Measurements from ENCODE around the gene ARAP1. TPM values are rescaled to one million over a fixed set of nuclear protein-coding genes. Genes with fewer than 3 reads are reported as not detected.
A peak's percentile ranks its signal among the peaks of the same experiment; 100 is the strongest.

The ARAP1 gene
- total and polyA plus RNA-seq, 10 donors, result 76.7 to 365 (median 270) TPM

DNA sequence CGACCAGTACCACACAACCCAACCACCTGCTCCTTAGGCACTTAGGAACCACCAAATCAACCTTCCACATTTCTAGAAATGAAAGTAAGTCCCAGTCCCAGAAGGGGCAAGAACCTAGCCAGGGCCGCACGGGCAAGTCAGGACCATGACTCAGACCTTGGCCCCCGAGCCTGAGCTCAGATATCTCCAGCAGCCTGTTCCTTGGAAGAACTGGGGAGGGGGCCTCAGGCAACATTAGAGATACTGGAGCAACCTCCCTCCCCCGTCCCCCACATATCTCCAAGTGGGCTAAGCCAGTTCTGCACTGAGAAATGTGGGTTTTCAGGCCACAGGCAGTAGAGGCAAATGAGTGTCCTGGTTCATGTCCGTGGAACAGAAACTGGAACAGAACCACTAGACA lies 7.7 kb downstream of the ARAP1 start:
- DNase-seq, result peak; percentile 74
- peaks cover 0 to 17% (median 0%) of the 10 kb centered on the region in 6 donors for H3K36me3 ChIP-seq
- H3K4me1 ChIP-seq, result peaks cover 56 to 100% (median 92%) of the 10 kb centered on the region in 6 donors
- TF ChIP-seq POLR2A (IDR thresholded peaks at IDR 0.05) (no peak), POLR2AphosphoS5 (IDR thresholded peaks at IDR 0.05) (no peak), CTCF (IDR thresholded peaks at IDR 0.05 in 8 of 11, conservative IDR thresholded peaks at IDR 0.05 in 3 of 11) (no peak)
- peak overlapping the region in 1 of 8 donors; percentile 19 for H3K4me3 ChIP-seq
- WGBS, 5 donors, result 51 to 73% (median 70%) methylated on average over 4 to 6 of the region's 6 CpGs
- no peaks in the 10 kb centered on the region for H3K9me3 ChIP-seq
- H3K27me3 ChIP-seq (replicated peaks in 1 of 7), result no peaks in the 10 kb centered on the region
- intact Hi-C loops (cut with DNase I; ENCODE audit: low total_unique reads), result no loop called here
- peak overlapping the region; percentile 70 to 96 (median 94) for H3K27ac ChIP-seq

GRCh38 chr11:72743321-72744221 lies 8.6 kb downstream of the ARAP1 start:
- WGBS, 5 donors, result 44 to 67% (median 52%) methylated on average over 5 to 6 of the region's 6 CpGs
- peak; percentile 83 for DNase-seq

GRCh38 chr11:72742513-72743320 lies 9.5 kb downstream of the ARAP1 start:
- H3K27ac ChIP-seq, result peak overlapping the region; percentile 70 to 96 (median 94)
- DNase-seq, result peak; percentile 68
- H3K36me3 ChIP-seq, result peaks cover 0 to 7% (median 0%) of the 10 kb centered on the region in 6 donors
- intact Hi-C loops (cut with DNase I; ENCODE audit: low total_unique reads), result no loop called here
- H3K27me3 ChIP-seq (replicated peaks in 1 of 7), result no peaks in the 10 kb centered on the region
- 83 to 88% (median 85%) methylated on average over 7 of the region's 7 CpGs for WGBS, 5 donors
- no peaks in the 10 kb centered on the region for H3K9me3 ChIP-seq
- H3K4me3 ChIP-seq, result peak overlapping the region in 1 of 8 donors; percentile 64
- TF ChIP-seq CTCF (IDR thresholded peaks at IDR 0.05 in 8 of 11, conservative IDR thresholded peaks at IDR 0.05 in 3 of 11) (no peak), POLR2A (IDR thresholded peaks at IDR 0.05) (no peak), POLR2AphosphoS5 (IDR thresholded peaks at IDR 0.05) (no peak)
- peaks cover 66 to 100% (median 98%) of the 10 kb centered on the region in 6 donors for H3K4me1 ChIP-seq

More at GRCh38 chr11:72743321-72744221, 8.6 kb downstream of the ARAP1 start:
- TF ChIP-seq CTCF (IDR thresholded peaks at IDR 0.05 in 8 of 11, conservative IDR thresholded peaks at IDR 0.05 in 3 of 11) (peak in 1 of 11 experiments; percentile 7), POLR2AphosphoS5 (IDR thresholded peaks at IDR 0.05) (peak; percentile 38 to 83 (median 76)), POLR2A (IDR thresholded peaks at IDR 0.05) (peak in 1 of 3 donors; percentile 48)
- Histone ChIP-seq H3K27ac (peak overlapping the region; percentile 70 to 96 (median 94)), H3K4me1 (peaks cover 63 to 100% (median 92%) of the 10 kb centered on the region in 6 donors), H3K4me3 (peak overlapping the region in 1 of 8 donors; percentile 19), H3K36me3 (peaks cover 0 to 13% (median 0%) of the 10 kb centered on the region in 6 donors), H3K9me3 (no peaks in the 10 kb centered on the region), H3K27me3 (replicated peaks in 1 of 7) (no peaks in the 10 kb centered on the region)
- intact Hi-C loops (cut with DNase I; ENCODE audit: low total_unique reads), result no loop called here

Measured in spleen (tissue), 11 donors.